SH-SY5Y (cell line): ENCODE data around the gene LITAF.

Source experiments
- GATA2 ChIP-seq: IDR thresholded peaks from 2 replicates; pipeline ENCODE4 v1.6.1; 2011; ENCODE audit warnings: mild to moderate bottlenecking, low read depth, low read length
- GATA3 ChIP-seq: IDR thresholded peaks from 2 replicates; pipeline ENCODE4 v1.6.1; 2011; ENCODE audit warnings: low read depth, mild to moderate bottlenecking, low read length, moderate library complexity

LITAF gene

GRCh38 chr16:11543661-11544393 is 42.9 kb downstream of the LITAF start:
- TF ChIP-seq GATA3 (no peak), GATA2 (no peak)

- TF ChIP-seq GATA2 (no peak), GATA3 (no peak)
Measured at GRCh38 chr16:11542069-11542744, 44.5 kb downstream of the LITAF start.

- TF ChIP-seq GATA2, result no peak
- TF ChIP-seq GATA3, result no peak
Measured at GRCh38 chr16:11539641-11540050, 47.1 kb downstream of the LITAF start.

GRCh38 chr16:11538880-11539279 is 47.8 kb downstream of the LITAF start:
- TF ChIP-seq GATA2 (no peak), GATA3 (no peak)

GRCh38 chr16:11536104-11536866 is 50.4 kb downstream of the LITAF start:
- no peak for TF ChIP-seq GATA3
- no peak for TF ChIP-seq GATA2

GRCh38 chr16:11535494-11535893 is 51.2 kb downstream of the LITAF start:
- TF ChIP-seq GATA3 (no peak), GATA2 (no peak)

- TF ChIP-seq GATA2 (no peak), GATA3 (no peak)
Measured at GRCh38 chr16:11534262-11534661, 52.5 kb downstream of the LITAF start.

GRCh38 chr16:11533588-11533987 is 53.1 kb downstream of the LITAF start:
- no peak for TF ChIP-seq GATA2
- TF ChIP-seq GATA3, result no peak

GRCh38 chr16:11530171-11530940 is 56.4 kb downstream of the LITAF start:
- TF ChIP-seq GATA3 (no peak), GATA2 (no peak)

- TF ChIP-seq GATA3 (no peak), GATA2 (no peak)
Measured at GRCh38 chr16:11529285-11529684, 57.4 kb downstream of the LITAF start.

GRCh38 chr16:11528053-11528452 is 58.7 kb downstream of the LITAF start:
- TF ChIP-seq GATA2 (no peak), GATA3 (no peak)

GRCh38 chr16:11526655-11527350 is 59.9 kb downstream of the LITAF start:
- TF ChIP-seq GATA2 (no peak), GATA3 (no peak)

GRCh38 chr16:11524098-11524760 is 62.5 kb downstream of the LITAF start:
- TF ChIP-seq GATA2 (no peak), GATA3 (no peak)
